Activated CD8-positive, alpha-beta T cell treated with anti-CD3 and anti-CD28 coated beads for 36 hours (primary cell): Measurements from ENCODE around the gene TSSK6. TPM values are rescaled to one million over a fixed set of nuclear protein-coding genes. Genes with fewer than 3 reads are reported as not detected.

Experiments used
- ATAC-seq: fragments of 200-7000 bp; cut with Tn5 transposase; one replicate; pipeline ENCODE4 v1.10.0; 2021; ENCODE audit warnings: mild to moderate bottlenecking, moderate library complexity
- CTCF ChIA-PET: fragments of 350-600 bp; sonication (Branson Sonifier 250); formaldehyde crosslinking; loops from one replicate; lab custom pipeline; 2021; ENCODE audit warnings: antibody characterized with exemption; lab: Charles Lee
- POLR2A ChIA-PET: fragments of 350-600 bp; sonication (Branson Sonifier 250); formaldehyde crosslinking; loops from one replicate; lab custom pipeline; 2021; ENCODE audit warnings: antibody characterized with exemption; lab: Charles Lee
- DNase-seq: peaks from one replicate; pipeline ENCODE4 v3.0.0-alpha.2; 2020
- H3K27ac Mint-ChIP-seq: one replicate; pipeline ENCODE4 v1.8.0; 2021; ENCODE audit warnings: mild to moderate bottlenecking, mixed read lengths
- H3K27me3 Mint-ChIP-seq: one replicate; pipeline ENCODE4 v1.8.0; 2021; ENCODE audit warnings: mixed read lengths
- H3K36me3 Mint-ChIP-seq: one replicate; pipeline ENCODE4 v1.8.0; 2021; ENCODE audit warnings: low read depth, mixed read lengths
- H3K4me1 Mint-ChIP-seq: one replicate; pipeline ENCODE4 v1.8.0; 2021; ENCODE audit warnings: low read depth, mixed read lengths
- H3K4me3 Mint-ChIP-seq: one replicate; pipeline ENCODE4 v1.8.0; 2021; ENCODE audit warnings: mild to moderate bottlenecking, moderate library complexity, mixed read lengths
- H3K9me3 Mint-ChIP-seq: one replicate; pipeline ENCODE4 v1.8.0; 2021; ENCODE audit warnings: mixed read lengths
- CTCF ChIP-seq: fragments of 200-600 bp; IDR thresholded peaks from one replicate; pipeline ENCODE4 v1.8.0; 2022; ENCODE audit warnings: antibody characterized with exemption, mild to moderate bottlenecking
- intact Hi-C: fragments of 100-400 bp; cut with micrococcal nuclease; formaldehyde crosslinking; loops from one replicate; pipeline ENCODE4 v1.10.0; 2022
- total RNA-seq, 2 experiments: library from RNA; stranded (reverse); gene quantifications; one replicate each; pipeline ENCODE4 v1.2.3, GENCODE V29; 2021

Gene TSSK6
- total RNA-seq, 2 experiments from 2014 or later, result 3.4 to 4.9 TPM

- CTCF ChIA-PET, result interaction anchor here (1.3 kb wide), 1 partner anchor 27 kb away, joined by 3 read pairs; no protein-coding TSS in a partner anchor
- DNase-seq, result no peak
- intact Hi-C loops, result no loop called here
- POLR2A ChIA-PET, result interaction anchor here (0.8 to 2.7 kb wide), 2 partner anchors 13 to 116 kb away, joined by 3 to 6 read pairs; partner anchors contain the start of gene GMIP
- H3K27me3 Mint-ChIP-seq, result no peaks in the 10 kb centered on the region
- H3K36me3 Mint-ChIP-seq, result peaks cover 16% of the 10 kb centered on the region
- H3K27ac Mint-ChIP-seq, result no peak overlapping the region
- H3K4me1 Mint-ChIP-seq, result peaks cover 18% of the 10 kb centered on the region
- H3K9me3 Mint-ChIP-seq, result no peaks in the 10 kb centered on the region
- ATAC-seq, result no peak
- no peak overlapping the region for H3K4me3 Mint-ChIP-seq
- no peak for TF ChIP-seq CTCF
Observed at GRCh38 chr19:19527371-19527656, 12.0 kb upstream of the TSSK6 start.

GRCh38 chr19:19526581-19527370 lies 11.4 kb upstream of the TSSK6 start:
- DNase-seq (peak; percentile 25), ATAC-seq (no peak)
- no peak overlapping the region for H3K4me3 Mint-ChIP-seq
- H3K4me1 Mint-ChIP-seq, result peaks cover 16% of the 10 kb centered on the region
- no peak for TF ChIP-seq CTCF
- ChIA-PET POLR2A (interaction anchor here (0.8 to 2.7 kb wide), 2 partner anchors 14 to 117 kb away, joined by 3 to 6 read pairs; partner anchors contain the start of gene GMIP), CTCF (no interaction called here)
- H3K36me3 Mint-ChIP-seq, result peaks cover 13% of the 10 kb centered on the region
- intact Hi-C loops, result no loop called here
- peak overlapping the region; percentile 55 for H3K27ac Mint-ChIP-seq
- H3K27me3 Mint-ChIP-seq, result no peaks in the 10 kb centered on the region
- no peaks in the 10 kb centered on the region for H3K9me3 Mint-ChIP-seq

- H3K4me1 Mint-ChIP-seq, result peaks cover 19% of the 10 kb centered on the region
- intact Hi-C loops, result no loop called here
- ATAC-seq (no peak), DNase-seq (no peak)
- ChIA-PET POLR2A (interaction anchor here (1.0 kb wide), 1 partner anchor 15 kb away, joined by 4 read pairs; no protein-coding TSS in a partner anchor), CTCF (no interaction called here)
- no peaks in the 10 kb centered on the region for H3K27me3 Mint-ChIP-seq
- H3K9me3 Mint-ChIP-seq, result no peaks in the 10 kb centered on the region
- H3K27ac Mint-ChIP-seq, result no peak overlapping the region
- TF ChIP-seq CTCF, result no peak
- no peak overlapping the region for H3K4me3 Mint-ChIP-seq
- peaks cover 16% of the 10 kb centered on the region for H3K36me3 Mint-ChIP-seq
Observed at GRCh38 chr19:19525611-19526380, 10.4 kb upstream of the TSSK6 start.

- ATAC-seq (no peak), DNase-seq (no peak)
- H3K27me3 Mint-ChIP-seq, result no peaks in the 10 kb centered on the region
- TF ChIP-seq CTCF, result no peak
- no peak overlapping the region for H3K27ac Mint-ChIP-seq
- no peak overlapping the region for H3K4me3 Mint-ChIP-seq
- ChIA-PET CTCF (interaction anchor here (1.7 to 3.0 kb wide), 2 partner anchors 8 to 30 kb away, joined by 6 to 10 read pairs; no protein-coding TSS in a partner anchor), POLR2A (no interaction called here)
- no peaks in the 10 kb centered on the region for H3K9me3 Mint-ChIP-seq
- intact Hi-C loops, result no loop called here
- H3K4me1 Mint-ChIP-seq, result peaks cover 31% of the 10 kb centered on the region
- H3K36me3 Mint-ChIP-seq, result peaks cover 31% of the 10 kb centered on the region
Observed at GRCh38 chr19:19524053-19524452, 8.7 kb upstream of the TSSK6 start.
